Activated CD4-positive, alpha-beta T cell treated with anti-CD3 and anti-CD28 coated beads, Interleukin-2, Interleukin-6, amounts not matched to agents 100 ng/mL and 50 ng/mL, durations not matched to agents 16 hours and 8 hours (primary cell): ENCODE measurements around the gene CHGA.

Experiments
- DNase-seq: peaks from one replicate; pipeline ENCODE4 v3.0.0-alpha.2; 2020

The CHGA gene, protein sequence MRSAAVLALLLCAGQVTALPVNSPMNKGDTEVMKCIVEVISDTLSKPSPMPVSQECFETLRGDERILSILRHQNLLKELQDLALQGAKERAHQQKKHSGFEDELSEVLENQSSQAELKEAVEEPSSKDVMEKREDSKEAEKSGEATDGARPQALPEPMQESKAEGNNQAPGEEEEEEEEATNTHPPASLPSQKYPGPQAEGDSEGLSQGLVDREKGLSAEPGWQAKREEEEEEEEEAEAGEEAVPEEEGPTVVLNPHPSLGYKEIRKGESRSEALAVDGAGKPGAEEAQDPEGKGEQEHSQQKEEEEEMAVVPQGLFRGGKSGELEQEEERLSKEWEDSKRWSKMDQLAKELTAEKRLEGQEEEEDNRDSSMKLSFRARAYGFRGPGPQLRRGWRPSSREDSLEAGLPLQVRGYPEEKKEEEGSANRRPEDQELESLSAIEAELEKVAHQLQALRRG

DNA sequence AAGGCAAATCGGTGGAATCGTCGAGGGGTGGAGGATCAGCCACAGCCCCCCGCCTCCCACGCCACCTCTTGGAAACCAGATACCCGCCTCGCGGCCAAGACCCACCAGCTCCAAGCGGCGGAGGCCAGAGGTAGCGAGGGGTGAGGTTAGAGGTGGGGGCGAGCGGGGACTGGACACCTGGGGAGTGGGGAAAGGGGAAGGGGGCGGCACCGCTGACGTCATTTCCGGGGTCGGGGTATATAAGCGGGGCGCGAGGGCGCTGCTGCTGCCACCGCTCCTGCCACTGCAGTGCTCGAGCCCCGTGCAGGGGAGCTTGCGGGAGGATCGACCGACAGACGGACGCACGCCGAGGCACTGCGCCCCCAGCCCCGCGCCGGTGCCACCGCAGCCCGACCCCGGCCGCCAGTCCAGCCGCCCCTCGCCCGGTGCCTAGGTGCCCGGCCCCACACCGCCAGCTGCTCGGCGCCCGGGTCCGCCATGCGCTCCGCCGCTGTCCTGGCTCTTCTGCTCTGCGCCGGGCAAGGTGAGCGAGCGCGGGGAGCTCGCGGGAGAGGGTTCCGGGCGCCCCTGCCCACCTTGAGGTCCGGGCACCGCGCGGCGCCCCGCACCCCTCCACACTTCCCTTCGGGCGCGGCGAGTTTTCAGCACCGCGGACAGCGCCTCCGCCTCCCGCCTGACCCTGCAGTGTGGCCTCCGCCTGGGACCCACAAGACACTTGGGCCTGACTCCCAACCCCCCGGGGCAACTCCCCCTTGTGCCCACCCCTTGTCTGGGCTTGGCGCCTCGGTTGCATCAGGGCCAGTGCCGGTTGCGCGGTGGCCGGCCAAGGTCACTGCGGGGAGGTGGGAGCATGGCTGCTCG lies at the start of gene CHGA:
Gene CHGA (plus strand): TSS at position 268 of the 861 bp plus-strand sequence. CDS start 210 bp downstream, at position 478.
- peak; percentile 44 for DNase-seq

DNA sequence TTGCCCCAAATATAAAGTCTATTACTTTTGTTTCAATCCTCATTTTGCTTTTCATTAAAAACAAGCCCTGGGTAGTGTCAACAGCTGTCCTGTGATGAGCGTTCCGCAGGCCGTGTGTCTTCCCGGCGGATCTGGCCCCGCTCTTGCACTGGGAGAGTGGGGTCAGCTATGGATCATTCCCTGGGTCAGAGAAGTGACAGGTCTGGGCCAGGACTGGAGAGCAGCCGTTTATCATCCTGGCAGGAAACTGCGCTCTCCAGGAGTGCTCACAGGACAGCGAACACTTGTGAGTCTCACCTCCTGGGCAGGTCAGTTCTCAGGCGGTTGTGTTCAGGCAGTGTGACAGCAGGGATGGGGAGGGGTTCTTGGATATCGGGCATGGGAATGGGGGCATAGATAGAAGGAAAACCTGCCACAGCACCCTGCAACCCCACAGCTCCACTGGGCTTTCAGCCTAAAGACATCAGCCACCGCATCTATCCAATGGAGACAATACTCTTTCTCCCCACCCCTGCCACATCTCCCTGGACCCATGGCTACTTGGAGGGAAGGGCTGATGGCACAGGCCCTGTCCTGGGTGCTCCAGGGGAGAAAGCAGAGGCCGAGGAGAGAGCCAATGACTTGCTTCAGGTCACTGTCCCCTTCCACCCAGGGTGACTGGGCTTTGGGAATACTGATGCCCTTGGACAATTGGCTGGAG lies 47.8 kb upstream of the CHGA start:
- no peak for DNase-seq

DNA sequence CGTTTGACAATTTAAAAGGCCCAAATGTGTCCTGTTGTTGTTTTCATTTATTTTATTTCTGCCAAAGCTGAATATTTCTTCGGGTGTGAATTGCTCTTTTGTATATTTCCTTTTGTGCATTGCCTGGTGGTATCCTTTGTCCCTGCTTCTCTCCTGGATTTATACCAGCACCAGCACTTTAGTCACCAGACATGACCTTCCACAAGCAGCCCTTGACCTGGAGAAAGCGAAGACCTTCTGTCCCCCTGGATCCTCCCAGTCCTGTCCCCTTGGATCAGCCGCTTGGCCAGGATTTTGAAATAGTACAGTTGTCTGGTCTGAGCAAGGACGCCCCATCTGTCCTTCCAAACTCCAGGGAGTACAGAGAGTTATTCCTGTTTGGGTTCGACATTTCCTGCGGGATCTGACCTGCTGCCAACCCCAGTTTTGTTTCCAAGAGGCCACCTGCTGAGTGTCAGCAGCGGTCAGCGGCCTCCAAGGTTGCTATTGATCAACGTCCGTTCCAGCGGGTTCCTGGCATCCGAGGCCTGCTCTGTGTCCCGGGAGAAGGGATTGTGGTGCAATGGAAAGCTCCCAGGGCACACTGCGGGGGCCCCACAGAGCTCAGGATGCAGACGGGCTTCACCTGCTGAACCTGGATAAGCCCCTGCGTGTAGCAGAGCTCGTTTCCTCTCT lies 45.1 kb upstream of the CHGA start:
- no peak for DNase-seq

DNA sequence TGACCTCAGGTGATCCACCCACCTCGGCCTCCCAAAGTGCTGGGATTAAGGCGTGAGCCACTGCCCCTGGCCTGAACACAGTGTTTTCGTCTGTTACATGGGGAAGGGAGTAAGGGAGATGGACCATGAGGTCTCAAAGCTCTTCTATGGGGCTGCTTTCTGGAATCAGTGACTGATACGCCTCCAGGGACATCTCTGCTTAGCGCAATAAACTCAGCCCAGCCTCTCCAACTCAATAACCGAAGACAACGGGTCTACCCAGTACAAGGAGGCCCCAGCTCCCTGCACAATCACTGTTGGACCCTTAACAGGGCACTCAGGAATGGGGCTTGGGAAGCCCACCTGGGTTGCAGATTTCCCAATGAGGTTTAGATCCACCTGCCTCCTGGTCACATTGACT lies 42.6 kb upstream of the CHGA start:
- no peak for DNase-seq

DNA sequence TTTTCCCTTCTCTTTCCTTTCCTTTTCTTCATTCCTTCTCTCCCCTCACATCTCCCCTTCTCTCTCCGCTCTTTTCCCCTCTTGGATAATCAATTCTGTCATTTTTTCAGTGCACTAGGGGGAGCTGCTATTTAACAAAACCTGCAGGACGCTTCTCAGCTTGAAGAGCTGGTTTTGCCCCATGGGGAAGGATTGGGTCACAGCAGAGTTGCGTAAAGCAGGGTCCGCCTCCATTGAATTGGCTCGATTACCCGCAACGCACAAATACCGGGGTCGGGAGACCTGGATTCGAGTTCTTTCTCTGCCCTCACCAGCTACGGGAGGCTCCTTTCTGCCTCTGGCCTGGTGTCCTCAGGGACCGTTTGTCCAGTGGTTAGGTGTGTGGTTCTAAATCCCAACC lies 42.1 kb upstream of the CHGA start:
- DNase-seq, result no peak

DNA sequence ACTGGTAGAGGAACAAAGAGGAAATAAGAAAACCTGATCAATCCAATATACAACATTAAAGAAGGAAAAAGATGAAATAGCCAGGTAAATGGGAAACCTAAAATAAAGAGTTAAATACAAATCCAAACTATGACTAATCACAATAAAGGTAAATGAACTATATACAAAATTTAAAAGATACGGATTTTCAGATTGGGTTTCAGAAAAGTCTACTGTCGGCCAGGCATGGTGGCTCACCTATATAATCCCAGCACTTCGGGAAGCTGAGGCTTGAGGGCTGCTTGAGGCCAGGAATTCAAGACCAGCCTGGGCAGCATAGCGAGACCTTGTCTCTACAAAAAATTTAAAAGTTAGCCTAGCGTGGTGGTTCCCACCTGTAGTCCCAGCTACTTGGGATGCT lies 39.9 kb upstream of the CHGA start:
- no peak for DNase-seq

DNA sequence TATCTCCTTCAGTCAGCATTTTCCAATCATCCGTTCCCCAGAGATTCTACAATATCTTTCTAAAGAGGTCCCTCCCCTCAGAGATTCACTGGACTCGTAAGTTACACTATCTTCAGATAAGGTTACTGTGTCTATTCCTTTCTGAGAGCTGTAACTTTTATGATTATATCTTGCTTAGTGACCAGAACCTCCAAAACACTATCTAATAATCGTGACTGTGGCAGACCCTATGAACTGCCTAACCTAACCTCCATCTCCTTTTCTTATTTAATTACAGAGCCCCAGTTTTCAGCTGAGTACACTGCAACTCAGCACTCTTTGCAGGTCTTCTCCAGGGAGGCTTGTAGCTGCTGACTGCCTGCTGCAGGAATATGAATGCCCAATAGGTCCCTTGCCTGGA lies 38.5 kb upstream of the CHGA start:
- DNase-seq, result no peak

DNA sequence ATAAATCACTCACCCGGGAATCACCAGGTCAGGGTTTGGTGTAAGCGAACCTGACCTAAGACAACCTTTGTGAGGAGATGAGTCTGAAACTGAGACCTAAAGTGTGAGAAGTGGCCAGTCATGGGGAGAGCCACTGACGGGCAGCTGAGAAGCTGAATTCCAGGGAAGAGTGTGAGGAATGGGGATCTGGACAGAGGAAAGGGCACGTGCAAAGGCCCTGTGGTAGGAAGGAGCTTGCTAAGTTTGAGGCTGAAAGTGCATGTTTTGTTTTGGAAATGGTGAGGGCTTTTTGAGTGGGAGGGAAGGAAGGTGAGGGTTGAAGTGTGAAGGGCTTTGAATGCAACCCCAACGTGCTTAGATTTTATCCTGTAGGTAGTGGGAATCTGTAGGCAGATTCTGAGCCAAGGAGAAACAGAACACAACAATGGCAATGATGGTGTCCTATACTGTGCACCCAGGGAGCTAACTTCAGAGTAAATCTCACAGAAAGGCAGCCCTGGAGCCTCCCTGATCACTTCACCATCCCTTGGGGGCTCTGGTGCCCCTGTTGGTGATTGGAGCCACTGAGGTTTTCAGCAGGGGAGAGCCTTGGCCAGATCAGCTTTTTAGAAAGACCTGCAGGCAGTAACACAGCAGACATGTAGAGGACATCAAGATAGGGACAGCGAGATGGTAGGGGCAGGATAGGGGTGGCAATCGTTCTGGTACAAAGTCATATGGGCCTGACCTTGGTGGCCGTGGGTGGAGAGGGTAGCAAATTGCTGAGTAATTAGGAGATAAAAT lies 37.5 kb upstream of the CHGA start:
- DNase-seq, result no peak

DNA sequence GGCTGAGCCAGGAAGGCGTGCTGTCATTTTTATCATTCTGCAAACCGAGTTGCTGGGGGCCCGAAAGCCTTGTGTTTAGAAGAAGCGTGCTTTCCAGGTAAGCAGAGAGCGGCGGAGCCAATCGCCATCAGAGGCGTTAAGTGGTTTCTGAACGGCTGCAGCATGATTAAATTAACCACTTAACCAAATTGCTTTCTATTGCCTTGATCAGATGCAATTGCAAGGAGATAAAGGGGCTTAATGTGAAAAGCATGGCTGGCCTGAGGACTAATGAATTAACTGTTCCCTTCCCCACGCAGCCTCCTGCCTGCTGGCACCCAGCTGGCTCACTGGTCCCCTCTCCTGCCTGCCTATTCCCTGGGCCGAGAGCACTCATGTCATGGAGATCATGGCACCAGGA lies 36.6 kb upstream of the CHGA start:
- DNase-seq, result no peak

DNA sequence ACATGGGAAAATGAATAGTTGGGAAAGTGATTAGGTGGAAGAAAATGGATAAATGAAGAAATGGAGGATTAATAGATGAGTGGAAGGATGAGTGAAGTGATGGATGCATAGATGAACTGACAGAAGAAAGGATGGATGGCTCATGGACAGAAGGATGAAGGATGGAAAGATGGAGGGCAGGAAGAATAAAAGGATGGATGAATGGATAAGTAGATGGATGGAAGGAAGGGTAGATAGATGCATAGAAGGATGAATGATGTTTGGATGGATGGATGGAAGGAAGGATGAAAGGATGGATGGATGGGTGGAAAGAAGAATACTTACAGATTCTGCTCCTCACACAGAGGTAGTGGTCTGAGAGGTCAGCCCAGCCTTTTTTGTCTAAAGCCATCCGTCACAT lies 35.8 kb upstream of the CHGA start:
- DNase-seq, result no peak

DNA sequence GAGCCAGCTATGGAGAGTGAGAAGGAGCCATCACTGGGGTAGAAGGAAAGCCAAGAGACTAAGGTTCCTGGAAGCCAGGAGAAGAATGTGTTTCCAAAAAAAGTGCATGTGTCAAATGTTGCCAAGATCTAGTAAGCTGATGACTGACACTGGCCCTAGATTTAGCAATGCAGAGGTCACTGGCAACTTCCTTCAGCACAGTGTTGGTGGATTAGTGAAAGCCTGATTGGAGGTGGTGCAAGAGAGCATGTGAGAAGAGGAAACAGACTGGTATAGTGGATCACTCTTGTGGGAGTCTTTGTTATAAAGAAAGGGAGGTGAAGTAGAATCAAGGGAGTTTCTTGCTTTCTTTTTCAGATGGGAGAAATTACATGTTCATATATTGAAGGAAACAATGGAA lies 34.1 kb upstream of the CHGA start:
- no peak for DNase-seq

DNA sequence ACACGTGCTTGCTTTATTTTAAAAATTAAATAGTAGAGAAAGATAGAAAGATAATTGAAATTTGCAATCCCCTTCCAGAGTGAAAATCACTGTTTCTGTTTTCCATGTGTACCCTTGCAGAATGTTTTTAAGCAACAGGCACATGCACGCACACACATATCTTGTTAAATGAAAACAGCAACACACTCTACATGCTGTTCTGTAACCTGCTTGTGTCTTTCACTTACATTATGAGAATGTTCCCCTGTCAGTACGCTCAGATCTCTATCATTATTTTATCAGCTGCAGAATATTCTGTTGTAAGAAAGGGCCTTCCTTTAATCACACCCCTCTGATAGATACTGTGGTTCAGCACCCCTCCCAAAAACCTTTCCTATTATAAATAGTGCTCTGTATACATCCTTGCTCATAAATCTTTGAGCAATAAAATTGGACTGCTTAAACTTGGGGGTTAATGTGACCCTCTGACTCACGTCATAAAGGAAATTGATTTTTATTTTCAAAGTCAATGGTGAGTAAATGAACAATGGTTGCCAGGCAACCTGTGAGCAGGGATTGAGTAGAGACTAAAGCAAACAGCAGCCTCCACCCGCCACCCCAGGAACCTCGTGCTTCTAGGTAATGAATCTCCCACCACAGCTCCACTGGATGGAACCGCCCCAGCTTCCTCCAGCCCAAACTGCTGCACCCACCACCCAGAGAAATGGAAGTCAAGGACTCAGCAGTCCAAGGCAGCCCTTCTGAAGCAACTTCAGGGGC lies 31.9 kb upstream of the CHGA start:
- no peak for DNase-seq

DNA sequence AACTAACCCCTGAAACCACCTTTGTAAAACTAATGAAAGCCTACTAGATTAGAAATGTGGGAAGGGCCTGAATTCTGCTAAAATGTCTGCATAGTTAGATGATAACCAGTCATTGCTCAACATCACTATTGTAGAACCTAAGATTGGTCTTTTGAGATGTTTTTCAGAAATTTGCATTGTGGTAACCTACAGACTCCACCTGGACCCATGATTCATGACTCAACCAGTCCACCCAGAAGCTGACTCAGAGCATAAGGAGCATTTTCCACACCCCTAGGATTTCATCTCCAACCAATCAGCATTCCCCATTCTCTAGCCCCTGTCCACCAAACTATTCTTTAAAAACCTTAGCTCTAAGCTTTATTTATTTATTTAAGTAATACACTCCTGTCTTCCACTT lies 30.4 kb upstream of the CHGA start:
- DNase-seq, result no peak

DNA sequence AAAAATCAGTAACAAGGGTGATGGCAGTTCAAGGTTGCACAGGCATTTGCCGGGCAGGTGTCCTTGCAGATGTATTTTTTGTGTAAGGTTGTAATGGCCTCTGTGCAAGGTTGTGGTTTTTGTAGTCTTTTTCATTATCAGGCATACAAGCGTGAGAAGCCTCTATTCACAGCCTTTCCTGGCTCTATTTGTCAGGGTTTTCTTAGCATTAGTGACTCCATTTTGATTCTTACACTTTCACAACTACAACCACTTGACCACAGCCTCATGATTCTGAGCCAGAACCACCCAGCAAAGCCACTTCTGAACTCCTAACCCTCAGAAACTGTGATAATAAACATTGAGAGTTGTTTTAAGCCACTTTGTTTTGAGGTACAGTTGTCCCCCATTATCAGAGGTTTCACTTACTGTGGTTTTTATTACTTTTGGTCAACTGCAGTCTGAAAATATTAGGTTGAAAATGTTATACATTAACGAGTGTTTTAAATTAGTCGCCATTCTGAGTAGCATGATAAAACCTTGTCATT lies 27.5 kb upstream of the CHGA start:
- no peak for DNase-seq

DNA sequence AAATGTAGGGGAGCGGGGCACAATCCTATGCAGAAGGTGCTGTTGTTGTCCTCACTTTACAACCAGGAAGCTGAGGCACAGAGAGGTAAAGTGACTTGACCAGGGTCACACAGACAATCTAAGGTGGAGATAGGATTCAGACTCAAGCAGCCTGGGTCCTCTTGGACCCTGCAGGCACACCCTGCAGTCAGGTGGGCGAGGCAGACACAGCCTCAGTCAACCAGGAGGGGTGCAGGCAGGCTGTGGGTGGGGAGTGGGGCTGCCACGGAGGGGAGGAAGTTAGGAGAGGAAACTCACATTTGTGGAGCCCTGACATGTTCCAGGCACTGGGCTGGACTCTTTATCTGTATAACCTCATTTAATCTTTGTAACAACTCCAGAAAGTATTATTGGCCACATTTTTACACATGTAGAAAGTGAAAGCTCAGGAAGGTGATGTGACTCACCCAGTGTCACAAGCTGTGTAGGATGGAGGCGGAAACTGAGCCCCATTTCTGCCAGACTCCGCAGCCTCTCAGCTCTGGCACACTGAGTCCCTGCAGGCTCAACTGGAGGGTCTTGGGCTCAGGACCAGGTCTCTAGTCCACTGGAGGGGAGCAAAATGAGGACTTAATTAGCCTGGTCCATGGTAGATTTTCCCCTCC lies 24.9 kb upstream of the CHGA start:
- peak; percentile 68 for DNase-seq

DNA sequence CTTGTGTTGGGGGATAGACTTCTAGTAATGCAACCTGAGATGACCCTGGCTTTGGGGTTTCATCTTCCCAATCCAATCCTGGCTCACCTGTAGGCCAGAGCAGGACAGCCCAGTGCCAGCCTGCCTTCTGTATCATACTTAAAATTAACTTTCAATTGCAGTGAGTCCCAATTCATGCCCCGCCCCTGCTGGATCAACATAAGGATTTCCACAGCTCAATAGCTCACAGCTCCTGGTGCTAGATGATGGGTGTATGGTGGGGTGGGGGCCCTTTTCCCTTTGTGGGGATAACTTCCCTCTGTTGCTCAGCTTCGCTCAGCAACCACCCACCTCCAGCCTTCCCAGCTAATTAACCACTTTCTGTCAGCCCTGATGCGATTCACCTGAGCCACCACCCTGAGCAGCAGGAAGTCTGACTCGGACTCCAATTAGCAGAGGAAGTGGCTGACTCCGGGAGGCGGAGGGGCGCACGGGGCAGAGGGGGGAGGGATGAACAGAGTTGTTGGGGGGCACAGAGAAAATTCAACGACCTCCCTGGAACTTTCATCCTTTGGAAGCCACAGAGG lies 24.3 kb upstream of the CHGA start:
- peak; percentile 18 for DNase-seq

DNA sequence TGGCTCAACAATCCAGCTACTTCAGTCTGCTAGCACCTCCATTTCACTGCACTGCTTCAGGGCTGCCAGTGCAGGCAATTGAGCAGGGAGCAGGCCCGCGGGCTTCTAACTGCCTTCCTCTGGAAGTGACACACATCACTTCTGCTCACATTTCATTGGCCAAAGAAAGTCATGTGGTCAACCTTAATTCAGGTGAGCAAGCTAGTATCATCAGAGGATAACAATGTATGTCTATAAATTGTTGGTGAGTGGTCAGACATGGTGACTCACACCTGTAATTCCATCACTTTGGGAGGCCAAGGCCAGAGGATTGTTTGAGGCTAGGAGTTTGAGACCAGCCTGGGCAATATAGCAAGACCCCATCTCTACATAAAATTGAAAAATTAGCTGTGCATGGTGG lies 22.3 kb upstream of the CHGA start:
- no peak for DNase-seq

DNA sequence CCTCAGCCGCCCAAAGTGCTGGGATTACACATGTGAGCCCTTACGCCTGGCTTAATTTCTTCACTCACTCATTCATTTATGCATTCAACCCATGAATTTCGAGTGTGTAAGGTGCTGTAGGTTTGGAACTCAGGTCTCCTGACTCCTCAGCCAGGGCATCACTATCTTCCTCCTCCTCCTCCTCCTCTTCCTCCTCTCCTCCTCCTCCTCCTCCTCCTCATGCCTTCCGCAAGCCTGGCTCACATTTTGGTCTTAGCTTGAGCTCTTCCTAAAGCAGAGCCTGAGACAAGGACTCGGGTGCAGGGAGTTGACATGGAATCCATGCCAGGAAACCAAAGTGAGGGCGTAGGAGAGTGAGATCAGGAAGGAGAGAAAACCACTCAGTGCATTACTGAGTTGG lies 20.8 kb upstream of the CHGA start:
- DNase-seq, result no peak

DNA sequence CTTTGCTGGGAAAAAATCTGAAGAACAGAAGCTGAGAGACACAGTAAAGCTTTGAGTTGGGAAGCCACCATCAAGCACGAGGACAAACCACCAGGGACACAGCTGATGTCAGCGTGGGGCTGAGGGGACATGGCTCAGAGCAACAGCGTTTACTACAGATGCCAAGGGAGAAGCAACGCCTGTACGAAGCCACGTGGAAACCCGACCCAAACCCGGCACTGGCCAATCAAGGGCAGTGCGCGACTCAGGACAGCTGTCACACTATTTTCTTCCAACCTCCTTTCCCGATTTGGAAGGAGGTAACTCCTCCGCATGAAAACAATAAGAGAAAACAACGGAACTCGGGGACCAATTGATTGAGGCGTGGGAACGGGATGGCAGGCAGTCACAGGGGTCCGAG lies 20.2 kb upstream of the CHGA start:
- no peak for DNase-seq

DNA sequence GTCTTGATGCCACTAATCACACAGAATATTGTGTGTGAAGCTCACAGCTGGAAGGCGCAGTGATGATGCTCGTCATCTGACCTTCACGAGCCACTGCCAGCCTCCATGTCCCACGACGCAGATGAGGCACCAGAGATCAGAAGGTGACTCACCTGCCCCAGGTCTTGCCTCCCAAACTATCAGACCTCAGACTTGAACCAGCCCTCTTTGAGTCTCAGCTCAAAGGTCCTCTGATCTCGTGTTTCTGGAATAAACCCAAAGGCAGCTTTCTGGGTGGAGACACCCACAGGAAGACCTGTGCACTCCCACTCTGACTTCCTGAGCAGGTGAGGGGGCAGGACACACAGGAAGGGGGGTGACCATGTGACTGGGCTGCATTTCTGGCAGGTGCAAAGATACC lies 19.6 kb upstream of the CHGA start:
- no peak for DNase-seq
